ENCODE data around the gene PTPRF. TPM values are rescaled to one million over a fixed set of nuclear protein-coding genes. Genes with fewer than 3 reads are reported as not detected.

The PTPRF gene
- total RNA-seq, 1 donor from 2014 or later, result 36.4 TPM

GRCh38 chr1:43512681-43513080 is 18.0 kb upstream of the PTPRF start:
- no peak for DNase-seq (ENCODE audit: low spot score)

GRCh38 chr1:43513471-43514173 is 17.1 kb upstream of the PTPRF start:
- DNase-seq (ENCODE audit: low spot score), result no peak

- no peak for DNase-seq (ENCODE audit: low spot score)
Measured at GRCh38 chr1:43518935-43519686, 11.6 kb upstream of the PTPRF start.

GRCh38 chr1:43520100-43520778 is 10.4 kb upstream of the PTPRF start:
- DNase-seq (ENCODE audit: low spot score), result no peak

- no peak for DNase-seq (ENCODE audit: low spot score)
Measured at GRCh38 chr1:43521078-43521477, 9.6 kb upstream of the PTPRF start.

- DNase-seq (ENCODE audit: low spot score), result no peak
Measured at GRCh38 chr1:43521756-43522155, 8.9 kb upstream of the PTPRF start.

- no peak for DNase-seq (ENCODE audit: low spot score)
Measured at GRCh38 chr1:43522431-43522775, 8.3 kb upstream of the PTPRF start.

- no peak for DNase-seq (ENCODE audit: low spot score)
Measured at GRCh38 chr1:43522776-43523480, 7.8 kb upstream of the PTPRF start.

GRCh38 chr1:43524804-43525203 is 5.9 kb upstream of the PTPRF start:
- no peak for DNase-seq (ENCODE audit: low spot score)

GRCh38 chr1:43526002-43526401 is 4.7 kb upstream of the PTPRF start:
- DNase-seq (ENCODE audit: low spot score), result no peak

- DNase-seq (ENCODE audit: low spot score), result no peak
Measured at GRCh38 chr1:43527111-43527878, 3.4 kb upstream of the PTPRF start.

GRCh38 chr1:43529206-43529731 is 1.4 kb upstream of the PTPRF start:
- peak; percentile 89 for DNase-seq (ENCODE audit: low spot score)

- peak; percentile 63 for DNase-seq (ENCODE audit: low spot score)
Measured at GRCh38 chr1:43531107-43531905, 623 bp downstream of the PTPRF start.

- DNase-seq (ENCODE audit: low spot score), result peak; percentile 51
Measured at GRCh38 chr1:43531906-43532584, 1.4 kb downstream of the PTPRF start.

GRCh38 chr1:43532716-43533115 is 2.0 kb downstream of the PTPRF start:
- DNase-seq (ENCODE audit: low spot score), result no peak

- no peak for DNase-seq (ENCODE audit: low spot score)
Measured at GRCh38 chr1:43533584-43533983, 2.9 kb downstream of the PTPRF start.

- no peak for DNase-seq (ENCODE audit: low spot score)
Measured at GRCh38 chr1:43534256-43534655, 3.6 kb downstream of the PTPRF start.

- DNase-seq (ENCODE audit: low spot score), result peak; percentile 62
Measured at GRCh38 chr1:43536196-43536863, 5.6 kb downstream of the PTPRF start.

- no peak for DNase-seq (ENCODE audit: low spot score)
Measured at GRCh38 chr1:43536864-43537358, 6.2 kb downstream of the PTPRF start.
